Neuronal stem cell (in vitro differentiated cells): Measurements from ENCODE around the gene DOCK8.
"Not testable (repeated sequence)": the region's sequence is repeated elsewhere in the genome, so short reads cannot be mapped to it uniquely, and the experiment has no call there.

Experiments
- DNase-seq: peaks from one replicate; pipeline ENCODE4 v3.0.0-alpha.2; 2013; ENCODE audit warnings: low spot score
- H2AFZ ChIP-seq: one replicate; pipeline ENCODE4 v1.6.1; 2013; ENCODE audit warnings: mild to moderate bottlenecking, low read length, inconsistent platforms
- H2AK5ac ChIP-seq: 2 replicates; pipeline ENCODE4 v1.6.1; 2013; ENCODE audit warnings: low read depth, mild to moderate bottlenecking, inconsistent platforms, low read length, moderate library complexity, mixed read lengths
- H2BK120ac ChIP-seq: 2 replicates; pipeline ENCODE4 v1.6.1; 2013; ENCODE audit warnings: low read depth, mild to moderate bottlenecking, inconsistent platforms, low read length, moderate library complexity, mixed read lengths
- H2BK12ac ChIP-seq: one replicate; pipeline ENCODE4 v1.6.1; 2013; ENCODE audit warnings: low read length, inconsistent platforms
- H2BK15ac ChIP-seq: 2 replicates; pipeline ENCODE4 v1.6.1; 2013; ENCODE audit warnings: mild to moderate bottlenecking, low read length, inconsistent platforms, mixed read lengths
- H2BK5ac ChIP-seq: one replicate; pipeline ENCODE4 v1.6.1; 2013; ENCODE audit warnings: inconsistent platforms, mild to moderate bottlenecking, low read length, moderate library complexity
- H3K14ac ChIP-seq: one replicate; pipeline ENCODE4 v1.6.1; 2013; ENCODE audit warnings: low read length, inconsistent platforms
- H3K18ac ChIP-seq: 2 replicates; pipeline ENCODE4 v1.6.1; 2013; ENCODE audit warnings: low read length, inconsistent platforms
- H3K23ac ChIP-seq: 2 replicates; pipeline ENCODE4 v1.6.1; 2013; ENCODE audit warnings: low read depth, mild to moderate bottlenecking, mixed read lengths, low read length, inconsistent platforms; ENCODE audit not compliant: poor library complexity
- H3K27ac ChIP-seq: replicated peaks from 3 replicates; pipeline ENCODE4 v1.5.1; 2013; ENCODE audit warnings: low read length, inconsistent platforms
- H3K27me3 ChIP-seq, 3 experiments: 2 replicates each; pipeline ENCODE4 v1.6.1; 2013; ENCODE audit warnings: low read length in 3 of 3, mild to moderate bottlenecking in 2 of 3, inconsistent platforms in 1 of 3, low read depth in 1 of 3, mixed read lengths in 1 of 3, moderate library complexity in 1 of 3; ENCODE audit not compliant: control insufficient read depth in 3 of 3, insufficient read depth in 3 of 3
- H3K36me3 ChIP-seq, 2 donors: replicated peaks in 1 of 2; 2 replicates each; pipeline ENCODE4 v1.6.1; 2013; ENCODE audit warnings: low read length in 2 of 2; ENCODE audit not compliant: control insufficient read depth in 2 of 2, insufficient read depth in 2 of 2
- H3K4ac ChIP-seq: 2 replicates; pipeline ENCODE4 v1.6.1; 2013; ENCODE audit warnings: inconsistent platforms, mild to moderate bottlenecking, low read length, moderate library complexity
- H3K4me1 ChIP-seq, 2 donors: 1 replicate in 1 of 2; 2 replicates in 1 of 2; pipeline ENCODE4 v1.6.1; 2013; ENCODE audit warnings: low read length in 2 of 2, low read depth in 1 of 2; ENCODE audit not compliant: control insufficient read depth in 2 of 2, insufficient read depth in 1 of 2
- H3K4me2 ChIP-seq: one replicate; pipeline ENCODE4 v1.6.1; 2013; ENCODE audit warnings: mild to moderate bottlenecking, low read length, inconsistent platforms; ENCODE audit not compliant: insufficient read depth, poor library complexity, severe bottlenecking
- H3K4me3 ChIP-seq, 2 donors: 2 replicates each; pipeline ENCODE4 v1.5.1; 2013; ENCODE audit warnings: low read length in 2 of 2, mild to moderate bottlenecking in 2 of 2, inconsistent platforms in 1 of 2, moderate library complexity in 1 of 2
- H3K79me1 ChIP-seq: one replicate; pipeline ENCODE4 v1.6.1; 2013; ENCODE audit warnings: low read depth, mild to moderate bottlenecking, inconsistent platforms, low read length, moderate library complexity
- H3K9ac ChIP-seq: one replicate; pipeline ENCODE4 v1.6.1; 2013; ENCODE audit warnings: mild to moderate bottlenecking, low read depth, low read length, inconsistent platforms; ENCODE audit not compliant: poor library complexity
- H3K9me3 ChIP-seq, 2 donors: replicated peaks in 1 of 2; 2 replicates each; pipeline versions ENCODE3 to v1.6.1; 2013; ENCODE audit warnings: low read length in 2 of 2, mild to moderate bottlenecking in 2 of 2, inconsistent platforms in 1 of 2, low read depth in 1 of 2, mixed read lengths in 1 of 2, moderate library complexity in 1 of 2; ENCODE audit not compliant: control insufficient read depth in 2 of 2, insufficient read depth in 1 of 2
- H4K8ac ChIP-seq: one replicate; pipeline ENCODE4 v1.6.1; 2013; ENCODE audit warnings: low read depth, mild to moderate bottlenecking, inconsistent platforms, low read length, moderate library complexity
- H4K91ac ChIP-seq: one replicate; pipeline ENCODE4 v1.6.1; 2013; ENCODE audit warnings: low read length, low read depth, mild to moderate bottlenecking, inconsistent platforms; ENCODE audit not compliant: poor library complexity
- WGBS, 2 donors: extraction: QIAGEN DNeasy Blood & Tissue Kit; methylation state at CpG; one replicate each; pipeline ENCODE4 v1.1.7; 2013; ENCODE audit warnings: missing lambda C conversion rate in 2 of 2, mixed read lengths in 1 of 2; ENCODE audit not compliant: insufficient read length in 2 of 2, insufficient replicate concordance in 1 of 2; ENCODE audit errors: extremely low coverage in 2 of 2; 5-methylcytosine and 5-hydroxymethylcytosine counted together

The DOCK8 gene

GRCh38 chr9:215631-216155 is 1.0 kb downstream of the DOCK8 start:
- H3K79me1 ChIP-seq: no peaks in the 10 kb centered on the region
- no peak overlapping the region for H3K14ac ChIP-seq
- peaks cover 0 to 2% of the 10 kb centered on the region in 2 donors for H3K4me1 ChIP-seq
- no peak overlapping the region for H3K18ac ChIP-seq
- H3K23ac ChIP-seq: no peak overlapping the region
- H3K36me3 ChIP-seq: no peaks in the 10 kb centered on the region
- H2BK12ac ChIP-seq: no peak overlapping the region
- peaks cover 0 to 4% of the 10 kb centered on the region in 2 donors for H3K9me3 ChIP-seq
- no peak overlapping the region for H3K27ac ChIP-seq
- no peak for DNase-seq
- no CpG with 5 or more reads among the region's 6 CpGs for WGBS, 2 donors
- H4K91ac ChIP-seq: no peak overlapping the region
- H3K4me2 ChIP-seq: no peak overlapping the region
- H2BK120ac ChIP-seq: no peak overlapping the region
- H2BK15ac ChIP-seq: no peak overlapping the region
- H4K8ac ChIP-seq: no peak overlapping the region
- peaks cover 4 to 62% (median 26%) of the 10 kb centered on the region in 3 experiments for H3K27me3 ChIP-seq
- no peak overlapping the region for H3K4ac ChIP-seq
- no peak overlapping the region for H3K9ac ChIP-seq
- H3K4me3 ChIP-seq: no peak overlapping the region
- H2AFZ ChIP-seq: no peak overlapping the region
- no peak overlapping the region for H2AK5ac ChIP-seq
- H2BK5ac ChIP-seq: no peak overlapping the region

- H3K4me2 ChIP-seq: no peak overlapping the region
- no peak overlapping the region for H3K14ac ChIP-seq
- H2AFZ ChIP-seq: no peak overlapping the region
- no peak overlapping the region for H3K9ac ChIP-seq
- no CpG with 5 or more reads among the region's 1 CpG for WGBS, 2 donors
- H3K36me3 ChIP-seq: no peaks in the 10 kb centered on the region
- H3K4me3 ChIP-seq: no peak overlapping the region
- no peak overlapping the region for H2BK15ac ChIP-seq
- no peak overlapping the region for H3K23ac ChIP-seq
- H3K27me3 ChIP-seq: peaks cover 4 to 58% (median 26%) of the 10 kb centered on the region in 3 experiments
- no peak overlapping the region for H2BK120ac ChIP-seq
- H3K79me1 ChIP-seq: no peaks in the 10 kb centered on the region
- H3K4me1 ChIP-seq: peaks cover 0 to 2% of the 10 kb centered on the region in 2 donors
- DNase-seq: no peak
- no peak overlapping the region for H2BK5ac ChIP-seq
- H3K9me3 ChIP-seq: peaks cover 0 to 4% of the 10 kb centered on the region in 2 donors
- H3K27ac ChIP-seq: no peak overlapping the region
- H4K8ac ChIP-seq: no peak overlapping the region
- no peak overlapping the region for H2BK12ac ChIP-seq
- H3K18ac ChIP-seq: no peak overlapping the region
- no peak overlapping the region for H2AK5ac ChIP-seq
- H3K4ac ChIP-seq: no peak overlapping the region
- no peak overlapping the region for H4K91ac ChIP-seq
These were observed 2.2 kb downstream of the DOCK8 start for GRCh38 chr9:216866-217265.

- H3K4me2 ChIP-seq: no peak overlapping the region
- H3K27me3 ChIP-seq: peaks cover 4 to 47% (median 26%) of the 10 kb centered on the region in 3 experiments
- no peak overlapping the region for H3K18ac ChIP-seq
- no peak overlapping the region for H2BK12ac ChIP-seq
- H3K79me1 ChIP-seq: no peaks in the 10 kb centered on the region
- no peak overlapping the region for H3K14ac ChIP-seq
- H3K27ac ChIP-seq: no peak overlapping the region
- H3K4me3 ChIP-seq: no peak overlapping the region
- no peak overlapping the region for H2BK15ac ChIP-seq
- H3K4ac ChIP-seq: no peak overlapping the region
- WGBS, 2 donors: no CpG with 5 or more reads among the region's 2 CpGs
- no peak overlapping the region for H2AK5ac ChIP-seq
- H3K23ac ChIP-seq: no peak overlapping the region
- no peaks in the 10 kb centered on the region for H3K36me3 ChIP-seq
- H4K8ac ChIP-seq: no peak overlapping the region
- H4K91ac ChIP-seq: no peak overlapping the region
- H3K4me1 ChIP-seq: peaks cover 0 to 2% of the 10 kb centered on the region in 2 donors
- DNase-seq: no peak
- H3K9ac ChIP-seq: no peak overlapping the region
- H3K9me3 ChIP-seq: peaks cover 0 to 4% of the 10 kb centered on the region in 2 donors
- no peak overlapping the region for H2AFZ ChIP-seq
- H2BK120ac ChIP-seq: no peak overlapping the region
- no peak overlapping the region for H2BK5ac ChIP-seq
These were observed 3.3 kb downstream of the DOCK8 start for GRCh38 chr9:217950-218349.

- not testable (repeated sequence) for H2BK15ac ChIP-seq, H3K18ac ChIP-seq
These were observed 4.4 kb downstream of the DOCK8 start for GRCh38 chr9:219036-219435.

More at GRCh38 chr9:219036-219435, 4.4 kb downstream of the DOCK8 start:
- not testable (repeated sequence) for H3K27ac ChIP-seq, H3K23ac ChIP-seq, H3K9ac ChIP-seq, H3K4me3 ChIP-seq, H2BK5ac ChIP-seq, H3K79me1 ChIP-seq, DNase-seq, H2AFZ ChIP-seq, H2BK12ac ChIP-seq, H3K9me3 ChIP-seq, H3K4me1 ChIP-seq, H3K36me3 ChIP-seq, H3K4me2 ChIP-seq, H4K91ac ChIP-seq, H2BK120ac ChIP-seq, H2AK5ac ChIP-seq, H3K14ac ChIP-seq, H4K8ac ChIP-seq, H3K4ac ChIP-seq
- no CpG with 5 or more reads among the region's 7 CpGs for WGBS, 2 donors
- peaks cover 4 to 42% (median 23%) of the 10 kb centered on the region in 3 experiments for H3K27me3 ChIP-seq
